ENCODE results near the gene PPP2R5D.

The PPP2R5D gene

DNA sequence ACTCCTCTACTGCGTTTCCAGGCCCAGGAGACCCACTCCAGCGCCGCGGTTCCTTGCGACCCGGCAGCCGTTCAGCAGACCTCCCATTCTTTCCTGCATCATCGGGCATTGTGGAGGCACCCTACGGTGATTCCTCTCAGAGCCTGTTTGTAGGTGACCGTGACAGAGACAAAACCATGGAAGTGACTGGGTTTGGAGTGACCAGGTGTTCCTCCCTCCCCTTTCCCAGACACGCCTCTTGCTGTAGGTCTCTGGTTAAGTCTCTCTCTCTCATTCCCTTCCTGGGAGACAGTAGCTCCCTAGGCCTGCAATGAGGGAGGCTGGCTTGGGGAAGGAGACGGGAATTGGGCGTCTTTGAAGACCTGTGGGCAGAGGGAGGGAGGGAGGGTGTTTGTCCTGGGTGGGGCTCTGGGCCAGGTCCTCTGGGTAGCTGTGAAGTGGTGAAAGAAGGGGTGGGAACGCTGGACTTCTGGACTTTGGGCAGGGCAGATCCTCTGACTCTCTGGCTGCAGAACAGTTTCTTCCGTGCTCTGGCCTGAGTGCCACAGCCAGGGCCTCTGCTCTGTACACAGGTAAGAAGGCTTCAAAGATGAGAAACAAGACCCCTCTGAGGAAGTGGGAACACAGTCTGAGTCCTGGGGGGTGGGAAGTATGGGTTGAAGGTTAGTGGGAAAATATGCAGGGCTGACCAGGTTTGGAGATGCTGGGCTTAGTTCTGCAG lies 75.8 kb downstream of the PPP2R5D start:
- no peak for DNase-seq

DNA sequence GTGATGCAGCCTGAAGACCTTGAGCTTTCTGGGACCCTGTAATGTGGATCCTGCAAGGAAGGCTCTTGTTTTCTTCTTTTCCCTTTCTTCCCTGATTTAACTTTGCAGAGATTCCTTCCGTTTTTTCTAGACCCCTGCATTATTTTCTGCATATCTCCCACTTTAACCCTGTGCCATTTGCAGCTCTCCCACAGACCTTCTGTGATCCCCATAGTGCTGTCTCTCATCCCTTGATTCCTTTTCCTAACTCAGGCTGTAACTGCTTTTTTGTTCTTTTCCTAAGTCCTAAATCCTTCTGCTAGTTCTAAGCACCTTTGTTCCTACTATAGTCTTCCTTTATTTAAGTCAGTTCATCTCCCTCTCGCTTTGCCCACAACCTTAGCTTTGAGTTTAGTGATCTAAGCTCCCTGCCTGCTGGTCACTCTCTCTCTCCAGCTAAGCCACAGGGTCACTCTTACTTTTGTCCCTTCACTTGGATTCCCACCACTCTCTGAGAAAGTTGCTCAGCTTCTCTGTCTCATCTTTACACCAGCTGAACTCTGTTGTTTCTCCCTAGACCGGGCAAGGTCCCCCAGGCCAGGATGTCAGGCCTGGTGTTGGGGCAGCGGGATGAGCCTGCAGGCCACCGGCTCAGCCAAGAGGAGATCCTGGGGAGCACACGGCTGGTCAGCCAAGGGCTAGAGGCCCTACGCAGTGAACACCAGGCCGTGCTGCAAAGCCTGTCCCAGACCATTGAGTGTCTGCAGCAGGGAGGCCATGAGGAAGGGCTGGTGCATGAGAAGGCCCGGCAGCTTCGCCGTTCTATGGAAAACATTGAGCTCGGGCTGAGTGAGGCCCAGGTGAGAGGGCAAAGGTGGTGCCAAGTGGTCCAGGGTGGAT lies 76.6 kb downstream of the PPP2R5D start:
- no peak for DNase-seq

DNA sequence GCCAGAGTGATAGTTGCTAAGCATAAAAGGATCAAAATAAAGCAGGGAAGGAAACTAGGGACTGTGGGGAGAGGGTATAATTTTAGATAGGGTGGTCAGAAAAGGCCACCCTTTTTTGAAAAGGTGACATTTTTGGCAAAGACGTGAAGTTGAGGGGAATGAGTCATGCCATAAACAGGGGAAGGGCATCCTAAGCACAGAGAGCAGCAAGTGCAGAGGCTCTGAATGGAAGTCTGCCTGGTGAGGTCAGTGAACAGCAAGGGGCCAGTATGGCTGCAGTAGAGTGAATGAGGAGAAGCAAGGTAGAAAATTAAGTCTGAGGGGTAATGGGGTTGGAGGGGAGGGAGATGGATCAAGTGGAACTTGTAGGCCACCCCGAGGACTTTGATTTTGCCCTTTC lies 77.5 kb downstream of the PPP2R5D start:
- DNase-seq, result no peak

Data from inflammatory macrophage treated with lipopolysaccharide for 4 hours (primary cell).